Activated T-cell treated with anti-CD3 and anti-CD28 coated beads, Interleukin-2, amount 50 U/mL, for 72 hours (primary cell): ENCODE results near the gene SHROOM3. TPM values are rescaled to one million over a fixed set of nuclear protein-coding genes. Genes with fewer than 3 reads are reported as not detected.

Source experiments
- ATAC-seq, 2 donors: fragments of 150-1000 bp; cut with Tn5 transposase; replicated peaks in 1 of 2; 2 replicates each; pipeline ENCODE4 v1.10.0; 2021; ENCODE audit warnings: moderate library complexity in 2 of 2, mild to moderate bottlenecking in 1 of 2
- DNase-seq, 2 donors: peaks; one replicate each; pipeline ENCODE4 v3.0.0; 2021 to 2022; ENCODE audit warnings: mixed read lengths in 1 of 2
- H3K27ac Mint-ChIP-seq: one replicate; pipeline ENCODE4 v1.8.0; 2022; ENCODE audit warnings: mild to moderate bottlenecking, moderate library complexity, mixed read lengths
- H3K27me3 Mint-ChIP-seq: one replicate; pipeline ENCODE4 v1.8.0; 2022; ENCODE audit warnings: low read depth, mixed read lengths
- H3K36me3 Mint-ChIP-seq, 2 donors: one replicate each; pipeline ENCODE4 v1.8.0; 2022; ENCODE audit warnings: mixed read lengths in 2 of 2, mild to moderate bottlenecking in 1 of 2; ENCODE audit not compliant: insufficient read depth in 2 of 2
- H3K4me1 Mint-ChIP-seq: one replicate; pipeline ENCODE4 v1.8.0; 2022; ENCODE audit warnings: low read depth, mixed read lengths
- H3K4me3 Mint-ChIP-seq, 2 donors: one replicate each; pipeline ENCODE4 v1.8.0; 2022; ENCODE audit warnings: mild to moderate bottlenecking in 2 of 2, mixed read lengths in 2 of 2, moderate library complexity in 2 of 2
- H3K9me3 Mint-ChIP-seq, 2 donors: one replicate each; pipeline ENCODE4 v1.8.0; 2022; ENCODE audit warnings: mixed read lengths in 2 of 2
- total RNA-seq, 2 donors: library from RNA; stranded (reverse); gene quantifications; one replicate each; pipeline ENCODE4 v1.2.3, GENCODE V29; 2022

The SHROOM3 gene
- total RNA-seq, 2 donors from 2014 or later: 0.09 to 0.10 TPM

- Mint-ChIP-seq H3K9me3 (no peaks in the 10 kb centered on the region), H3K4me3 (no peak overlapping the region), H3K4me1 (no peaks in the 10 kb centered on the region), H3K27me3 (peaks cover 13% of the 10 kb centered on the region), H3K36me3 (no peaks in the 10 kb centered on the region), H3K27ac (no peak overlapping the region)
- ATAC-seq (no peak), DNase-seq (no peak)
Measured at GRCh38 chr4:76610751-76611547, 175.9 kb downstream of the SHROOM3 start.

- Mint-ChIP-seq H3K4me3 (no peak overlapping the region), H3K27me3 (peaks cover 21% of the 10 kb centered on the region), H3K9me3 (no peaks in the 10 kb centered on the region), H3K36me3 (no peaks in the 10 kb centered on the region), H3K27ac (no peak overlapping the region), H3K4me1 (no peaks in the 10 kb centered on the region)
- no peak for DNase-seq
- no peak for ATAC-seq
Measured at GRCh38 chr4:76611616-76612207, 176.7 kb downstream of the SHROOM3 start.

GRCh38 chr4:76614589-76614988 lies 179.6 kb downstream of the SHROOM3 start:
- Mint-ChIP-seq H3K36me3 (no peaks in the 10 kb centered on the region), H3K27ac (no peak overlapping the region), H3K4me1 (no peaks in the 10 kb centered on the region), H3K27me3 (peaks cover 30% of the 10 kb centered on the region), H3K4me3 (no peak overlapping the region), H3K9me3 (no peaks in the 10 kb centered on the region)
- no peak for ATAC-seq
- no peak for DNase-seq

GRCh38 chr4:76615999-76616398 lies 181.0 kb downstream of the SHROOM3 start:
- no peak overlapping the region for H3K4me3 Mint-ChIP-seq
- no peak for ATAC-seq
- H3K4me1 Mint-ChIP-seq: no peaks in the 10 kb centered on the region

GRCh38 chr4:76616526-76616925 lies 181.5 kb downstream of the SHROOM3 start:
- ATAC-seq (no peak), DNase-seq (no peak)
- H3K27ac Mint-ChIP-seq: no peak overlapping the region
- H3K4me3 Mint-ChIP-seq: no peak overlapping the region
- H3K4me1 Mint-ChIP-seq: no peaks in the 10 kb centered on the region
- peaks cover 36% of the 10 kb centered on the region for H3K27me3 Mint-ChIP-seq
- H3K36me3 Mint-ChIP-seq: no peaks in the 10 kb centered on the region
- no peaks in the 10 kb centered on the region for H3K9me3 Mint-ChIP-seq

More at GRCh38 chr4:76615999-76616398, 181.0 kb downstream of the SHROOM3 start:
- Mint-ChIP-seq H3K27me3 (peaks cover 40% of the 10 kb centered on the region), H3K27ac (no peak overlapping the region), H3K36me3 (no peaks in the 10 kb centered on the region), H3K9me3 (no peaks in the 10 kb centered on the region)
- DNase-seq: no peak

- Mint-ChIP-seq H3K4me1 (no peaks in the 10 kb centered on the region), H3K4me3 (no peak overlapping the region), H3K27me3 (peaks cover 47% of the 10 kb centered on the region), H3K27ac (no peak overlapping the region), H3K9me3 (no peaks in the 10 kb centered on the region), H3K36me3 (no peaks in the 10 kb centered on the region)
- DNase-seq (no peak), ATAC-seq (peak in 1 of 2 donors; percentile 44)
Measured at GRCh38 chr4:76620723-76621468, 185.9 kb downstream of the SHROOM3 start.

GRCh38 chr4:76622126-76622525 lies 187.1 kb downstream of the SHROOM3 start:
- ATAC-seq: no peak
- Mint-ChIP-seq H3K36me3 (no peaks in the 10 kb centered on the region), H3K4me1 (no peaks in the 10 kb centered on the region), H3K27me3 (peaks cover 43% of the 10 kb centered on the region), H3K27ac (no peak overlapping the region), H3K4me3 (no peak overlapping the region), H3K9me3 (no peaks in the 10 kb centered on the region)
- DNase-seq: no peak

GRCh38 chr4:76622717-76623116 lies 187.7 kb downstream of the SHROOM3 start:
- Mint-ChIP-seq H3K4me3 (no peak overlapping the region), H3K27me3 (peaks cover 43% of the 10 kb centered on the region), H3K36me3 (no peaks in the 10 kb centered on the region), H3K9me3 (no peaks in the 10 kb centered on the region), H3K4me1 (no peaks in the 10 kb centered on the region), H3K27ac (no peak overlapping the region)
- ATAC-seq (no peak), DNase-seq (no peak)

- H3K4me1 Mint-ChIP-seq: no peaks in the 10 kb centered on the region
- H3K27me3 Mint-ChIP-seq: peaks cover 43% of the 10 kb centered on the region
- no peaks in the 10 kb centered on the region for H3K36me3 Mint-ChIP-seq
- no peak overlapping the region for H3K4me3 Mint-ChIP-seq
- no peak overlapping the region for H3K27ac Mint-ChIP-seq
- no peaks in the 10 kb centered on the region for H3K9me3 Mint-ChIP-seq
- DNase-seq (no peak), ATAC-seq (no peak)
Measured at GRCh38 chr4:76623217-76624045, 188.4 kb downstream of the SHROOM3 start.

GRCh38 chr4:76624241-76624681 lies 189.2 kb downstream of the SHROOM3 start:
- DNase-seq: no peak
- H3K4me3 Mint-ChIP-seq: no peak overlapping the region

GRCh38 chr4:76624931-76625715 lies 190.1 kb downstream of the SHROOM3 start:
- H3K4me3 Mint-ChIP-seq: no peak overlapping the region
- H3K27ac Mint-ChIP-seq: no peak overlapping the region
- DNase-seq (no peak), ATAC-seq (no peak)
- H3K36me3 Mint-ChIP-seq: no peaks in the 10 kb centered on the region
- H3K27me3 Mint-ChIP-seq: peaks cover 41% of the 10 kb centered on the region
- H3K4me1 Mint-ChIP-seq: no peaks in the 10 kb centered on the region
- no peaks in the 10 kb centered on the region for H3K9me3 Mint-ChIP-seq

More at GRCh38 chr4:76624241-76624681, 189.2 kb downstream of the SHROOM3 start:
- no peaks in the 10 kb centered on the region for H3K9me3 Mint-ChIP-seq
- peaks cover 45% of the 10 kb centered on the region for H3K27me3 Mint-ChIP-seq
- no peaks in the 10 kb centered on the region for H3K36me3 Mint-ChIP-seq
- ATAC-seq: peak; percentile 32 to 36
- no peak overlapping the region for H3K27ac Mint-ChIP-seq
- H3K4me1 Mint-ChIP-seq: no peaks in the 10 kb centered on the region
